Astrocyte (in vitro differentiated cells and primary cell): ENCODE results near the gene AQP11. TPM values are rescaled to one million over a fixed set of nuclear protein-coding genes. Genes with fewer than 3 reads are reported as not detected.

ENCODE experiments used
- DNase-seq: peaks from one replicate; pipeline ENCODE4 v3.0.0-alpha.2; 2010; ENCODE audit warnings: low read depth
- FAIRE-seq: peaks from 2 replicates; lab custom pipeline; 2011; peaks lifted over from hg19 to GRCh38; lab: Jason Lieb, UNC
- H2AFZ ChIP-seq: 2 replicates; pipeline ENCODE4 v1.6.0; 2012; ENCODE audit warnings: low read depth, low read length, inconsistent platforms
- H3K27ac ChIP-seq: 2 replicates; pipeline ENCODE4 v1.5.1; 2011; ENCODE audit warnings: low read depth, low read length, inconsistent platforms
- H3K27me3 ChIP-seq: 2 replicates; pipeline ENCODE4 v1.6.0; 2011; ENCODE audit warnings: low read length, inconsistent platforms; ENCODE audit not compliant: insufficient read depth
- H3K36me3 ChIP-seq: 2 replicates; pipeline ENCODE4 v1.5.1; 2011; ENCODE audit warnings: low read length, inconsistent platforms; ENCODE audit not compliant: insufficient read depth
- H3K4me1 ChIP-seq: 2 replicates; pipeline ENCODE4 v1.5.1; 2011; ENCODE audit warnings: low read length, inconsistent platforms; ENCODE audit not compliant: insufficient read depth
- H3K4me2 ChIP-seq: 2 replicates; pipeline ENCODE4 v1.6.0; 2012; ENCODE audit warnings: low read length, inconsistent platforms
- H3K4me3 ChIP-seq: 2 replicates; pipeline ENCODE4 v1.5.1; 2011; ENCODE audit warnings: low read depth, mild to moderate bottlenecking, low read length, inconsistent platforms; ENCODE audit not compliant: insufficient read depth
- H3K79me2 ChIP-seq: 2 replicates; pipeline ENCODE4 v1.6.0; 2012; ENCODE audit warnings: mild to moderate bottlenecking, low read length, inconsistent platforms; ENCODE audit not compliant: insufficient read depth
- H3K9ac ChIP-seq: 2 replicates; pipeline ENCODE4 v1.6.0; 2012; ENCODE audit warnings: mild to moderate bottlenecking, low read length, inconsistent platforms
- H3K9me3 ChIP-seq: 2 replicates; pipeline ENCODE4 v1.5.1; 2012; ENCODE audit warnings: low read depth, mild to moderate bottlenecking, low read length, inconsistent platforms; ENCODE audit not compliant: insufficient read depth
- H4K20me1 ChIP-seq: 2 replicates; pipeline ENCODE4 v1.6.0; 2012; ENCODE audit warnings: low read length, inconsistent platforms; ENCODE audit not compliant: insufficient read depth
- H3K27ac Mint-ChIP-seq: one replicate; pipeline ENCODE4 v1.8.0; 2021; ENCODE audit warnings: mild to moderate bottlenecking, mixed read lengths; ENCODE audit not compliant: unreplicated experiment
- H3K27me3 Mint-ChIP-seq: one replicate; pipeline ENCODE4 v1.8.0; 2021; ENCODE audit warnings: low read depth, mixed read lengths; ENCODE audit not compliant: unreplicated experiment
- H3K36me3 Mint-ChIP-seq: one replicate; pipeline ENCODE4 v1.8.0; 2021; ENCODE audit warnings: low read depth, mixed read lengths; ENCODE audit not compliant: unreplicated experiment
- H3K4me1 Mint-ChIP-seq: one replicate; pipeline ENCODE4 v1.8.0; 2021; ENCODE audit warnings: low read depth, mixed read lengths; ENCODE audit not compliant: unreplicated experiment
- H3K4me3 Mint-ChIP-seq: one replicate; pipeline ENCODE4 v1.8.0; 2021; ENCODE audit warnings: mild to moderate bottlenecking, moderate library complexity, mixed read lengths; ENCODE audit not compliant: unreplicated experiment
- H3K9me3 Mint-ChIP-seq: one replicate; pipeline ENCODE4 v1.8.0; 2021; ENCODE audit warnings: mild to moderate bottlenecking, mixed read lengths; ENCODE audit not compliant: unreplicated experiment
- CTCF ChIP-seq: IDR thresholded peaks from 2 replicates; pipeline ENCODE4 v1.5.1; 2011; ENCODE audit warnings: low read depth, mild to moderate bottlenecking, inconsistent platforms, low read length, moderate library complexity; ENCODE audit not compliant: insufficient read depth
- EZH2 ChIP-seq: IDR thresholded peaks from 2 replicates; pipeline ENCODE4 v1.6.1; 2012; ENCODE audit warnings: mild to moderate bottlenecking, low read length, inconsistent platforms; ENCODE audit not compliant: insufficient read depth
- total RNA-seq: library from RNA; stranded (reverse); gene quantifications from 2 replicates; pipeline ENCODE4 v1.2.1, GENCODE V29; 2021

The AQP11 gene
- total RNA-seq, 1 donor from 2014 or later = 0.91 TPM

DNA sequence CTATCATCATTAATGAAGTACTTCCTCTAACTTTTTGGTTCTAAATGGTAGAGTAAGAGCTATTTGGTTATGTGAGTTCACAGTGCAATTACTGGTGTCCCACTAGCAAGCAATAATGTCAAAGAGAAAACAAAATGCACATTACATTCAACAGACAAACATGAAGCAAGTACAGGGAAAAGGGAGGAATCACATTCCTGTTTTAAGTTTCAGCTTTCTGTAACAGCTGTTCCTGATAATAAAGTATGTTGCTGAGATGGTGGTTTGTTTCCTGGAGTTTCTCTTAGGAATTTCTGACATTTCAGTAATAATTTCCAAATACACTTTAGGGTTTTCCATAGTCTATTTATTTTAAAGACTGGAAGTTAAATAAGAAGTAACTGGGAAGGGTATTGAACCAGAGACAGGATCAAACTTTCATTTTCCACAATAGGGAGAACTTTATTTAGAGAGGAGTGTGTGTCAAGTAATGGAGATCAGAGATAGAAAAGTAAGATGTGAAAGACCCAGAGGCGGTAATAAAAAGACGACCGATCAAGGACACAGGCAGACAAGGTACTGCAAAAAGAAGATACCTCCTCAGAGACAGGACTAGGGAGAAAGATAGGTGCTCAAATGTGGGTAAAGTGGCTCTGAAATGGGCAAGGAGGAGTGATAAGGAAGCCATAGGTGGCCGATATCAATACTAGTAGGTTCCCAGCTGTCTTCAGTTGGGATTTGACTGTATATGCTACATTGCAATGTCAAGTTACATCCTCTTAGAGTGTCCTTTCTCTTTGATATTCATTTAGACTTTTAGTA, 68.7 kb downstream of the AQP11 start:
- H3K27ac Mint-ChIP-seq = peak overlapping the region; percentile 49
- no peaks in the 10 kb centered on the region for H3K27me3 Mint-ChIP-seq
- no peaks in the 10 kb centered on the region for H3K36me3 Mint-ChIP-seq
- H3K4me1 ChIP-seq = no peaks in the 10 kb centered on the region
- H3K79me2 ChIP-seq = no peaks in the 10 kb centered on the region
- no peak overlapping the region for H3K27ac ChIP-seq
- H3K4me3 Mint-ChIP-seq = no peak overlapping the region
- H3K4me1 Mint-ChIP-seq = peaks cover 9% of the 10 kb centered on the region
- no peaks in the 10 kb centered on the region for H3K9me3 Mint-ChIP-seq
- FAIRE-seq (no peak), DNase-seq (peak; percentile 22)
- H3K9ac ChIP-seq = no peak overlapping the region
- H3K36me3 ChIP-seq = no peaks in the 10 kb centered on the region
- no peak overlapping the region for H2AFZ ChIP-seq
- no peaks in the 10 kb centered on the region for H3K27me3 ChIP-seq
- no peaks in the 10 kb centered on the region for H3K9me3 ChIP-seq
- H3K4me2 ChIP-seq = no peak overlapping the region
- no peaks in the 10 kb centered on the region for H4K20me1 ChIP-seq
- H3K4me3 ChIP-seq = no peak overlapping the region
- no peak for TF ChIP-seq EZH2
- no peak for TF ChIP-seq CTCF

Other genes with a start within 250 kb of the AQP11 start
- gene PAK1, start 115.9 kb upstream of the AQP11 start, total RNA-seq = 41.0 TPM in 2 replicates
- gene CLNS1A, start 47.8 kb downstream of the AQP11 start, total RNA-seq = 94.6 and 104 TPM in 2 replicates
- gene RSF1, start 230.8 kb downstream of the AQP11 start, total RNA-seq = 84.0 and 95.9 TPM in 2 replicates
- 49.0 and 53.1 TPM in 2 replicates for gene AAMDC, start 231.2 kb downstream of the AQP11 start, total RNA-seq